Measurements from ENCODE around the gene MSH5. TPM values are rescaled to one million over a fixed set of nuclear protein-coding genes. Genes with fewer than 3 reads are reported as not detected.
"Not testable (repeated sequence)": the region's sequence is repeated elsewhere in the genome, so short reads cannot be mapped to it uniquely, and the experiment has no call there.

The MSH5 gene
- total RNA-seq, 1 donor from 2014 or later: 48.2 TPM

GRCh38 chr6:31806470-31807272 is 66.9 kb downstream of the MSH5 start, which contains the start of gene LSM2:
Gene LSM2 (minus strand): TSS chr6:31806966. CDS start chr6:31806757, 209 bp downstream.
- Mint-ChIP-seq H3K9me3 (no peaks in the 10 kb centered on the region), H3K27me3 (ENCODE audit: low read depth) (no peaks in the 10 kb centered on the region), H3K36me3 (no peaks in the 10 kb centered on the region), H3K4me1 (peaks cover 11% of the 10 kb centered on the region), H3K4me3 (peak within 1 kb of the TSS; percentile 84), H3K27ac (peak within 1 kb of the TSS; percentile 94)
- TF ChIP-seq, protein P1, sequence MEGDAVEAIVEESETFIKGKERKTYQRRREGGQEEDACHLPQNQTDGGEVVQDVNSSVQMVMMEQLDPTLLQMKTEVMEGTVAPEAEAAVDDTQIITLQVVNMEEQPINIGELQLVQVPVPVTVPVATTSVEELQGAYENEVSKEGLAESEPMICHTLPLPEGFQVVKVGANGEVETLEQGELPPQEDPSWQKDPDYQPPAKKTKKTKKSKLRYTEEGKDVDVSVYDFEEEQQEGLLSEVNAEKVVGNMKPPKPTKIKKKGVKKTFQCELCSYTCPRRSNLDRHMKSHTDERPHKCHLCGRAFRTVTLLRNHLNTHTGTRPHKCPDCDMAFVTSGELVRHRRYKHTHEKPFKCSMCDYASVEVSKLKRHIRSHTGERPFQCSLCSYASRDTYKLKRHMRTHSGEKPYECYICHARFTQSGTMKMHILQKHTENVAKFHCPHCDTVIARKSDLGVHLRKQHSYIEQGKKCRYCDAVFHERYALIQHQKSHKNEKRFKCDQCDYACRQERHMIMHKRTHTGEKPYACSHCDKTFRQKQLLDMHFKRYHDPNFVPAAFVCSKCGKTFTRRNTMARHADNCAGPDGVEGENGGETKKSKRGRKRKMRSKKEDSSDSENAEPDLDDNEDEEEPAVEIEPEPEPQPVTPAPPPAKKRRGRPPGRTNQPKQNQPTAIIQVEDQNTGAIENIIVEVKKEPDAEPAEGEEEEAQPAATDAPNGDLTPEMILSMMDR (IDR thresholded peaks at IDR 0.05; ENCODE audit: unreplicated experiment): no peak
- DNase-seq (ENCODE audit: low spot score in 2 of 2, unreplicated experiment in 2 of 2): peak; percentile 99

- H3K27ac Mint-ChIP-seq: peak overlapping the region; percentile 75
- not testable (repeated sequence) for H3K9me3 Mint-ChIP-seq; H3K36me3 Mint-ChIP-seq; H3K27me3 Mint-ChIP-seq (ENCODE audit: low read depth); DNase-seq (ENCODE audit: low spot score in 2 of 2, unreplicated experiment in 2 of 2); H3K4me3 Mint-ChIP-seq
- H3K4me1 Mint-ChIP-seq: peaks cover 16% of the 10 kb centered on the region
These were observed 68.8 kb downstream of the MSH5 start for GRCh38 chr6:31808599-31808998.

- H3K9me3 Mint-ChIP-seq: no peaks in the 10 kb centered on the region
- peaks cover 22% of the 10 kb centered on the region for H3K4me1 Mint-ChIP-seq
- DNase-seq (ENCODE audit: low spot score in 2 of 2, unreplicated experiment in 2 of 2): no peak
- H3K4me3 Mint-ChIP-seq: no peak overlapping the region
- TF ChIP-seq, protein P1 (IDR thresholded peaks at IDR 0.05; ENCODE audit: unreplicated experiment): no peak
- H3K36me3 Mint-ChIP-seq: no peaks in the 10 kb centered on the region
- no peaks in the 10 kb centered on the region for H3K27me3 Mint-ChIP-seq (ENCODE audit: low read depth)
- no peak overlapping the region for H3K27ac Mint-ChIP-seq
These were observed 71.8 kb downstream of the MSH5 start for GRCh38 chr6:31811645-31812044.

Small RNAs within 50 kb of the gene (microRNA-seq; reads per million reads assigned to microRNA genes)
- gene MIR4646: 2.9 reads per million, percentile 3 among the genes with 10 or more reads in this experiment

Other genes with a start within 250 kb of the MSH5 start
- gene MICB, start 241.9 kb upstream of the MSH5 start, total RNA-seq: 0.31 TPM in 1 of 3 replicates, not detected in the others
- gene MCCD1, start 211.0 kb upstream of the MSH5 start, total RNA-seq: not detected in 3 replicates
- 635 to 649 TPM (median 647 TPM) in 3 replicates for gene DDX39B, start 198.0 kb upstream of the MSH5 start, total RNA-seq
- 2.2 to 2.7 TPM (median 2.5 TPM) in 3 replicates for gene ATP6V1G2, start 193.4 kb upstream of the MSH5 start, total RNA-seq
- gene NFKBIL1, start 192.4 kb upstream of the MSH5 start, total RNA-seq: 27.7 to 28.2 TPM (median 28.1 TPM) in 3 replicates
- 0.16 to 0.18 TPM in 2 of 3 replicates, not detected in the other for gene LTA, start 167.7 kb upstream of the MSH5 start, total RNA-seq
- gene TNF, start 164.4 kb upstream of the MSH5 start, total RNA-seq: 0.52 to 0.60 TPM (median 0.60 TPM) in 3 replicates
- gene LTB, start 157.6 kb upstream of the MSH5 start, total RNA-seq: 0.32 TPM in 1 of 3 replicates, not detected in the others
- gene LST1, start 153.7 kb upstream of the MSH5 start, total RNA-seq: 0.60 to 0.77 TPM in 2 of 3 replicates, not detected in the other
- gene NCR3, start 147.0 kb upstream of the MSH5 start, total RNA-seq: not detected in 3 replicates
- gene AIF1, start 124.8 kb upstream of the MSH5 start, total RNA-seq: 5.1 to 6.0 TPM (median 5.1 TPM) in 3 replicates
- 273 to 290 TPM (median 288 TPM) in 3 replicates for gene PRRC2A, start 119.3 kb upstream of the MSH5 start, total RNA-seq
- gene BAG6, start 87.3 kb upstream of the MSH5 start, total RNA-seq: 327 to 338 TPM (median 338 TPM) in 3 replicates
- 2.4 to 3.4 TPM (median 3.1 TPM) in 3 replicates for gene APOM, start 84.1 kb upstream of the MSH5 start, total RNA-seq
- 19.0 to 19.3 TPM (median 19.2 TPM) in 3 replicates for gene C6orf47, start 79.2 kb upstream of the MSH5 start, total RNA-seq
- gene GPANK1, start 75.0 kb upstream of the MSH5 start, total RNA-seq: 12.7 to 14.8 TPM (median 14.3 TPM) in 3 replicates
- 155 to 157 TPM (median 157 TPM) in 3 replicates for gene CSNK2B, start 73.9 kb upstream of the MSH5 start, total RNA-seq
- 34.2 to 37.5 TPM (median 36.5 TPM) in 3 replicates for gene LY6G5B, start 70.0 kb upstream of the MSH5 start, total RNA-seq
- gene LY6G5C, start 58.9 kb upstream of the MSH5 start, total RNA-seq: 1.5 to 2.3 TPM (median 2.3 TPM) in 3 replicates
- gene ABHD16A, start 36.7 kb upstream of the MSH5 start, total RNA-seq: 54.1 to 55.4 TPM (median 54.6 TPM) in 3 replicates
- not detected in 3 replicates for gene LY6G6F, start 33.1 kb upstream of the MSH5 start, total RNA-seq
- gene LY6G6D, start 24.7 kb upstream of the MSH5 start, total RNA-seq: 0.67 to 1.8 TPM (median 0.82 TPM) in 3 replicates
- gene LY6G6C, start 18.3 kb upstream of the MSH5 start, total RNA-seq: 0.89 to 1.4 TPM (median 1.3 TPM) in 3 replicates
- gene MPIG6B, start 16.6 kb upstream of the MSH5 start, total RNA-seq: 0.16 to 0.33 TPM (median 0.25 TPM) in 3 replicates
- 142 to 144 TPM (median 143 TPM) in 3 replicates for gene DDAH2, start 10.7 kb upstream of the MSH5 start, total RNA-seq
- gene CLIC1, start 3.5 kb upstream of the MSH5 start, total RNA-seq: 133 to 139 TPM (median 136 TPM) in 3 replicates
- gene SAPCD1, start 22.7 kb downstream of the MSH5 start, total RNA-seq: 8.7 to 12.8 TPM (median 11.6 TPM) in 3 replicates
- gene VWA7, start 37.3 kb downstream of the MSH5 start, total RNA-seq: 1.5 to 1.8 TPM (median 1.6 TPM) in 3 replicates
- gene VARS1, start 55.7 kb downstream of the MSH5 start, total RNA-seq: 82.8 to 90.4 TPM (median 83.8 TPM) in 3 replicates
- gene LSM2, start 67.0 kb downstream of the MSH5 start, total RNA-seq: 55.8 to 58.2 TPM (median 57.0 TPM) in 3 replicates
- gene HSPA1L, start 75.3 kb downstream of the MSH5 start, total RNA-seq: 1.7 to 2.2 TPM (median 2.1 TPM) in 3 replicates
- gene HSPA1A, start 75.5 kb downstream of the MSH5 start, total RNA-seq: 61.3 to 70.1 TPM (median 61.7 TPM) in 3 replicates
- gene HSPA1B, start 87.7 kb downstream of the MSH5 start, total RNA-seq: 105 to 109 TPM (median 108 TPM) in 3 replicates
- 23.2 to 24.7 TPM (median 24.4 TPM) in 3 replicates for gene NEU1, start 122.8 kb downstream of the MSH5 start, total RNA-seq
- 0.40 to 0.94 TPM (median 0.66 TPM) in 3 replicates for gene SLC44A4, start 139.0 kb downstream of the MSH5 start, total RNA-seq
- gene EHMT2, start 157.7 kb downstream of the MSH5 start, total RNA-seq: 127 to 135 TPM (median 129 TPM) in 3 replicates
- gene ZBTB12, start 162.1 kb downstream of the MSH5 start, total RNA-seq: 35.3 to 37.1 TPM (median 35.9 TPM) in 3 replicates
- 1.6 to 2.9 TPM (median 2.7 TPM) in 3 replicates for gene C2, start 187.7 kb downstream of the MSH5 start, total RNA-seq
- 1.4 to 2.4 TPM (median 1.8 TPM) in 3 replicates for gene CFB, start 206.1 kb downstream of the MSH5 start, total RNA-seq
- gene NELFE, start 219.0 kb downstream of the MSH5 start, total RNA-seq: 55.5 to 60.0 TPM (median 59.8 TPM) in 3 replicates
- 78.6 to 84.3 TPM (median 82.0 TPM) in 3 replicates for gene SKIC2, start 219.2 kb downstream of the MSH5 start, total RNA-seq
- 25.2 to 28.1 TPM (median 26.1 TPM) in 3 replicates for gene DXO, start 232.1 kb downstream of the MSH5 start, total RNA-seq
- 12.0 to 15.3 TPM (median 12.3 TPM) in 3 replicates for gene C4A, start 242.1 kb downstream of the MSH5 start, total RNA-seq

Measured in mesothelial cell of epicardium (in vitro differentiated cells).